GM23338 (cell line): ENCODE data around the gene CGB1. TPM values are rescaled to one million over a fixed set of nuclear protein-coding genes. Genes with fewer than 3 reads are reported as not detected.

Experiments used
- CREB1 ChIP-seq: fragments of 250-450 bp; sonication (Bioruptor Pico); IDR thresholded peaks from 2 replicates; pipeline ENCODE4 v1.5.0; 2020; ENCODE audit warnings: low read depth, mild to moderate bottlenecking, moderate library complexity
- EZH2 ChIP-seq: fragments of 200-600 bp; sonication (generic); IDR thresholded peaks from one replicate; pipeline ENCODE4 v1.8.0; 2017; ENCODE audit warnings: antibody characterized with exemption, mild to moderate bottlenecking, low read depth; ENCODE audit not compliant: unreplicated experiment
- EZH2phosphoT487 ChIP-seq: fragments of 200-600 bp; sonication (generic); IDR thresholded peaks from one replicate; pipeline ENCODE4 v1.8.1; 2018; ENCODE audit warnings: antibody characterized with exemption; ENCODE audit not compliant: unreplicated experiment
- JUNB ChIP-seq: IDR thresholded peaks from one replicate; pipeline ENCODE4 v1.6.1; 2016; ENCODE audit warnings: antibody characterized with exemption; ENCODE audit not compliant: unreplicated experiment
- NANOG ChIP-seq: IDR thresholded peaks from 2 replicates; pipeline ENCODE4 v1.6.1; 2016; ENCODE audit warnings: antibody characterized with exemption, borderline replicate concordance
- POLR2AphosphoS5 ChIP-seq: IDR thresholded peaks from 2 replicates; pipeline ENCODE4 v1.6.1; 2016; ENCODE audit warnings: antibody characterized with exemption, low read depth
- REST ChIP-seq: IDR thresholded peaks from one replicate; pipeline ENCODE4 v1.6.1; 2018; ENCODE audit warnings: antibody characterized with exemption; ENCODE audit not compliant: unreplicated experiment
- STAT1 ChIP-seq: IDR thresholded peaks from one replicate; pipeline ENCODE4 v1.6.1; 2016; ENCODE audit warnings: antibody characterized with exemption; ENCODE audit not compliant: unreplicated experiment
- ZNF331 ChIP-seq: fragments of 250-450 bp; sonication (Bioruptor Pico); IDR thresholded peaks from 2 replicates; pipeline ENCODE4 v1.5.0; 2020; ENCODE audit warnings: low read depth, mild to moderate bottlenecking, moderate library complexity
- ZNF462 ChIP-seq: fragments of 250-450 bp; sonication (Bioruptor Pico); IDR thresholded peaks from 2 replicates; pipeline ENCODE4 v1.5.0; 2020; ENCODE audit warnings: mild to moderate bottlenecking, moderate library complexity
- polyA plus RNA-seq: library from polyadenylated mRNA; unstranded; fragments of >200 nt; fragmentation: Nextera tagmentation; extraction: Ambion mirVana; gene quantifications from 2 replicates; pipeline ENCODE4 v1.2.1, GENCODE V29; 2016
- total RNA-seq: library from RNA; depleted of rRNA; stranded (reverse); fragments of >200 nt; shearing (Covaris generic); gene quantifications from 2 replicates; pipeline ENCODE4 v1.2.3, GENCODE V29; 2014

The CGB1 gene
- total and polyA plus RNA-seq, 2 experiments from 2014 or later: 0.52 TPM; not detected in 1

GRCh38 chr19:49058562-49058961 lies 21.9 kb upstream of the CGB1 start (continued):
- no peak for TF ChIP-seq ZNF462 (CRISPR knock-in tag)
- no peak for TF ChIP-seq ZNF331 (CRISPR knock-in tag)
- TF ChIP-seq NANOG: no peak
- TF ChIP-seq STAT1: no peak
- TF ChIP-seq EZH2phosphoT487: no peak
- no peak for TF ChIP-seq REST
- no peak for TF ChIP-seq CREB1
- TF ChIP-seq EZH2: no peak
- no peak for TF ChIP-seq JUNB
- no peak for TF ChIP-seq POLR2AphosphoS5
